Upper lobe of left lung (tissue), 6 donors: ENCODE results near the gene FAM174C. TPM values are rescaled to one million over a fixed set of nuclear protein-coding genes. Genes with fewer than 3 reads are reported as not detected.

Source experiments
- ATAC-seq, 2 donors: fragments of 200-7000 bp; cut with Tn5 transposase; one replicate each; pipeline ENCODE4 v1.9.1; 2022; ENCODE audit warnings: mild to moderate bottlenecking in 2 of 2, moderate library complexity in 2 of 2; ENCODE audit not compliant: low FRiP score in 2 of 2
- DNase-seq, 2 donors: peaks; one replicate each; pipeline ENCODE4 v3.0.0-alpha.2; 2019 to 2020
- H3K27ac ChIP-seq, 4 donors: fragments of 200-600 bp; sonication (generic); one replicate each; pipeline ENCODE4 v1.5.1; 2016 to 2019
- H3K27me3 ChIP-seq, 4 donors: fragments of 200-600 bp; sonication (generic); one replicate each; pipeline ENCODE4 v1.5.1; 2017 to 2019
- H3K36me3 ChIP-seq, 4 donors: fragments of 200-600 bp; sonication (generic); one replicate each; pipeline ENCODE4 v1.5.1; 2016 to 2019
- H3K4me1 ChIP-seq, 4 donors: fragments of 200-600 bp; sonication (generic); one replicate each; pipeline ENCODE4 v1.5.1; 2018 to 2019
- H3K4me3 ChIP-seq, 4 donors: fragments of 200-600 bp; sonication (generic); one replicate each; pipeline ENCODE4 v1.5.1; 2017 to 2019; ENCODE audit warnings: mild to moderate bottlenecking in 2 of 4, moderate library complexity in 1 of 4
- H3K9me3 ChIP-seq, 4 donors: fragments of 200-600 bp; sonication (generic); one replicate each; pipeline ENCODE4 v1.5.1; 2018 to 2019
- CTCF ChIP-seq, 6 experiments: fragments of 450-650 bp in 4 of 6; fragments of 200-600 bp in 2 of 6; sonication (generic) in 2 of 6; IDR thresholded peaks; one replicate each; pipeline ENCODE4 v1.5.1; 2016 to 2019; ENCODE audit warnings: antibody characterized with exemption in 6 of 6
- EP300 ChIP-seq, 4 donors: sonication (generic); formaldehyde crosslinking; IDR thresholded peaks; one replicate each; pipeline ENCODE4 v1.5.1; 2017; ENCODE audit warnings: antibody characterized with exemption in 4 of 4, control low read depth in 2 of 4
- POLR2A ChIP-seq, 4 donors: fragments of 450-650 bp; IDR thresholded peaks; one replicate each; pipeline ENCODE4 v1.5.1; 2016 to 2017; ENCODE audit warnings: antibody characterized with exemption in 4 of 4, mild to moderate bottlenecking in 2 of 4
- POLR2AphosphoS5 ChIP-seq, 2 donors: sonication (generic); formaldehyde crosslinking; IDR thresholded peaks; one replicate each; pipeline ENCODE4 v1.5.1; 2017; ENCODE audit warnings: antibody characterized with exemption in 2 of 2
- WGBS, 2 donors: methylation state at CpG; one replicate each; pipeline ENCODE4 v1.1.5; 2017 to 2018; 5-methylcytosine and 5-hydroxymethylcytosine counted together
- total RNA-seq, 6 donors: library from RNA; depleted of rRNA in 4 of 6; stranded (reverse); fragments of >200 nt in 4 of 6; gene quantifications; one replicate each; pipeline versions ENCODE4 v1.1.0 to v1.2.1, GENCODE V29; 2016 to 2021
- donor health status: DM: no; HTN: no; CAD: no; lungs with moderate emphysema.
- donor health status: DM: no; HTN: yes; CAD: no; lungs with severe emphysema.

Gene FAM174C
- total RNA-seq, 6 donors from 2014 or later = 43.0 to 85.3 (median 59.6) TPM

DNA sequence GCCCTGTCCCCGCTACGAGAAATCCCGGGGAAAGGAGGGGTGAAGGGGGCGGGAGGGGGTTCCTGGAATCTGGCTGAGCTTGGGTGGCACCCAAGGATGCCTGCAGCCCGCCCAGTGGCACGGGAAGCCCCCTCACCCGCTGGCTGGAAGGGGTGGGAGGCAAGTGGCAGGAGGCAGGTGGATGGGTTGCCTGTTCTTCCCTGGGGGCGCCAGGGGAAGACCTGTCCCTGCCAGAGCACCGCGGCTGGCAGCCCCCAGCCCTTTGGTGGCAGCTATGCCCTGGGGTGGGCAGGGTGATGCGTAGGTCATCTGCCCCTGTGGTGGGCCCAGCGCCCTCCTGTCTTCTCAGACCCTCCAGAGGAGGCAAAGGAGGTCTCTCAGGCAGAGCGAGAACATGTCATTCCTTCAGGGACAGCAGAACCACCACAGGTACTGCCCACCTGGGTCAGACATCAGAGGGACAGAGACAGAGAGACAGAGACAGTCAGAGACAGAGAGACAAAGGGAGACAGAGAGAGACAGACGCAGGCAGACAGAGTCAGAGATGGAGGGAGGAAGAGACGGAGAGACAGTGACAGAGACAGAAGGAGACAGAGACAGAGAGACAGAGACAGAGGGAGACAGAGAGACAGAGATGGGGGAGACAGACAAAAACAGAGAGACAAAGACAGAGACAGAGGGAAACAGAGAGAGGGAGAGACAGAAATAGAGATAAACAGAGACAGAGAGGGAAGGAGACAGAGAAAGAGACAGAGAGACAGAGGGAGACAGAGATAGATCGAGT, 47.1 kb downstream of the FAM174C start:
- no peak for TF ChIP-seq CTCF (IDR thresholded peaks at IDR 0.05)
- TF ChIP-seq POLR2A (IDR thresholded peaks at IDR 0.05) = no peak
- no peak for TF ChIP-seq EP300 (IDR thresholded peaks at IDR 0.05)
- TF ChIP-seq POLR2AphosphoS5 (IDR thresholded peaks at IDR 0.05) = no peak
- ATAC-seq (no peak), DNase-seq (peak in 1 of 2 donors; percentile 66)
- H3K4me3 ChIP-seq = no peak overlapping the region
- H3K4me1 ChIP-seq = peaks cover 7 to 12% (median 10%) of the 10 kb centered on the region in 4 donors
- H3K27me3 ChIP-seq = peaks cover 2 to 25% (median 9%) of the 10 kb centered on the region in 4 donors
- no peaks in the 10 kb centered on the region for H3K9me3 ChIP-seq
- no peaks in the 10 kb centered on the region for H3K36me3 ChIP-seq
- no peak overlapping the region for H3K27ac ChIP-seq
- 78 to 90% methylated on average over 12 to 16 of the region's 16 CpGs for WGBS, 2 donors

DNA sequence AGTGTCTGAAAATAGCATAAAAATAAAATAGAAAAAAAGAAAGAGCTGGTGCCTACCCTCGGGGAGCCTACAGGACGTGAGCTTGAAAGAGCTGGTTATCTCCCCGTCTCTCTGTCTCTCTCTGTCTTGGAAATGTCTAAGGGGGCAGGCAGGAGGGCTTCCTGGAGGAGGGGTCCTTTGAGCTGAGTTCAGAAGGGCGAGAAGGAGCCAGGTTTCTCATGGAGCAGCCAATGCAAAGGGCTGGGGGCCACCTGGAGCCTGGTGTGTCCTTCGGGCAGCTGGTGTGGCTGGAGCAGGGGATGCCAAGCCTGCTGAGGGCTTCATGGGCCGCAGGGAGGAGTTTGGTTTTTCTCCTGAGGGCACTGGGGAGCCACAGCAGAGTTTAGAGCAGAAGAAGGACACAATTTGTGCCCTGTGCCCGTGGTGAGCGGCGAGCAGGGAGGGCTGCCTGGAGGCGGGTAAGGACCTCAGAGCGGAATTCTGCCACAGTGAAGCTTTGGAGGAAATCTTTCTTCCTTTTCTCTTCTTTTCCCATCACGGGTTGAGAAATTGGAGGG, 49.0 kb downstream of the FAM174C start:
- Histone ChIP-seq H3K36me3 (no peaks in the 10 kb centered on the region), H3K4me3 (peak overlapping the region in 3 of 4 donors; percentile 22 to 43 (median 33)), H3K4me1 (peaks cover 7 to 12% (median 10%) of the 10 kb centered on the region in 4 donors), H3K27me3 (peaks cover 2 to 16% (median 7%) of the 10 kb centered on the region in 4 donors), H3K9me3 (no peaks in the 10 kb centered on the region), H3K27ac (no peak overlapping the region)
- TF ChIP-seq CTCF (IDR thresholded peaks at IDR 0.05) = no peak
- no peak for TF ChIP-seq POLR2A (IDR thresholded peaks at IDR 0.05)
- no peak for TF ChIP-seq EP300 (IDR thresholded peaks at IDR 0.05)
- TF ChIP-seq POLR2AphosphoS5 (IDR thresholded peaks at IDR 0.05) = no peak
- DNase-seq = no peak
- WGBS, 2 donors = 74 to 78% methylated on average over 12 of the region's 12 CpGs
- no peak for ATAC-seq

- Histone ChIP-seq H3K27me3 (peaks cover 2 to 16% (median 7%) of the 10 kb centered on the region in 4 donors), H3K36me3 (no peaks in the 10 kb centered on the region), H3K9me3 (no peaks in the 10 kb centered on the region), H3K27ac (no peak overlapping the region), H3K4me3 (peak overlapping the region in 3 of 4 donors; percentile 22 to 43 (median 33)), H3K4me1 (peaks cover 7 to 12% (median 10%) of the 10 kb centered on the region in 4 donors)
- TF ChIP-seq EP300 (IDR thresholded peaks at IDR 0.05) = no peak
- no peak for TF ChIP-seq CTCF (IDR thresholded peaks at IDR 0.05)
- no peak for TF ChIP-seq POLR2AphosphoS5 (IDR thresholded peaks at IDR 0.05)
- no peak for TF ChIP-seq POLR2A (IDR thresholded peaks at IDR 0.05)
- DNase-seq (peak; percentile 40 to 89), ATAC-seq (peak; percentile 47 to 93)
- WGBS, 2 donors = 0 to 1% methylated on average over 15 to 32 of the region's 66 CpGs
Measured at GRCh38 chr19:1324806-1325567, 49.7 kb downstream of the FAM174C start.

DNA sequence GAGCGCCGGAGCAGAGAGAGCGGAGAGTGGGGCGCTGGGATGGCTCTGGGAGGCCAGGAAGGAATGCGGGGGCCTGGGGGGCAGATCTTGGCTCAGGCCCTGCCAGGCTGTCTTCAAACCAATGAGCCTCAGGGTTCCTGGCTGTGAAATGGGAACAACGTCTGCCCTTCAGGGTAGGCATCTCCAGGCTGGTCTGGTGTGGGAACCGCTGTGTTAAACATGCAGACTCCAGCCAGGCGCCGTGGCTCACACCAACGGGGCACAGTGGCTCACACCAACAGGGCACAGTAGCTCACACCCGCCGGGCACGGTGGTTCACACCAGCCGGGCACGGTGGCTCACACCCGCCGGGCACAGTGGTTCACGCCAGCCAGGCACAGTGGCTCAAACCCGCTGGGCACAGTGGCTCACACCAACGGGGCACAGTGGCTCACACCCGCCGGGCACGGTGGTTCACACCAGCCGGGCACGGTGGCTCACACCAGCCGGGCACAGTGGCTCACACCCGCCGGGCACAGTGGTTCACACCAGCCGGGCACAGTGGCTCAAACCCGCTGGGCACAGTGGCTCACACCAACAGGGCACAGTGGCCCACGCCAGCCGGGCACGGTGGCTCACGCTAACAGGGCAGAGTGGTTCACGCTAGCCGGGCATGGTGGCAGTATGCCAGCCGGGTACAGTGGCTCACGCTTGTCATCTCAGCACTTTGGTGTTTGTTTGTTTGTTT, 50.4 kb downstream of the FAM174C start:
- DNase-seq (peak in 1 of 2 donors; percentile 77), ATAC-seq (no peak)
- Histone ChIP-seq H3K4me3 (peak overlapping the region in 3 of 4 donors; percentile 22 to 43 (median 33)), H3K27ac (no peak overlapping the region), H3K36me3 (no peaks in the 10 kb centered on the region), H3K4me1 (peaks cover 7 to 12% (median 10%) of the 10 kb centered on the region in 4 donors), H3K27me3 (peaks cover 2 to 16% (median 7%) of the 10 kb centered on the region in 4 donors), H3K9me3 (no peaks in the 10 kb centered on the region)
- 74 to 92% methylated on average over 8 to 32 of the region's 38 CpGs for WGBS, 2 donors
- TF ChIP-seq CTCF (IDR thresholded peaks at IDR 0.05) = no peak
- no peak for TF ChIP-seq EP300 (IDR thresholded peaks at IDR 0.05)
- TF ChIP-seq POLR2A (IDR thresholded peaks at IDR 0.05) = no peak
- no peak for TF ChIP-seq POLR2AphosphoS5 (IDR thresholded peaks at IDR 0.05)
